Measurements from ENCODE around the gene SRPK1.
"Not testable (repeated sequence)": the region's sequence is repeated elsewhere in the genome, so short reads cannot be mapped to it uniquely, and the experiment has no call there.

Gene SRPK1

GRCh38 chr6:35920793-35921732, at the start of gene SRPK1:
Gene SRPK1, minus strand, starts transcription at chr6:35921098. Its CDS starts 42 bp downstream, at chr6:35921056.
- DNase-seq = peak; percentile 89

GRCh38 chr6:35970181-35970580, 49.3 kb upstream of the SRPK1 start:
- no peak for DNase-seq

- DNase-seq = no peak
These were observed 48.7 kb upstream of the SRPK1 start for GRCh38 chr6:35969646-35970045.

GRCh38 chr6:35968821-35969220, 47.9 kb upstream of the SRPK1 start:
- DNase-seq = no peak

GRCh38 chr6:35967076-35967774, 46.3 kb upstream of the SRPK1 start:
- no peak for DNase-seq

- DNase-seq = no peak
These were observed 42.1 kb upstream of the SRPK1 start for GRCh38 chr6:35962779-35963560.

GRCh38 chr6:35960187-35960586, 39.3 kb upstream of the SRPK1 start:
- no peak for DNase-seq

- DNase-seq = no peak
These were observed 35.1 kb upstream of the SRPK1 start for GRCh38 chr6:35955970-35956369.

GRCh38 chr6:35955521-35955920, 34.6 kb upstream of the SRPK1 start:
- no peak for DNase-seq

- no peak for DNase-seq
These were observed 34.2 kb upstream of the SRPK1 start for GRCh38 chr6:35955071-35955470.

- no peak for DNase-seq
These were observed 33.4 kb upstream of the SRPK1 start for GRCh38 chr6:35954333-35954732.

GRCh38 chr6:35948725-35949124, 27.8 kb upstream of the SRPK1 start:
- no peak for DNase-seq

- DNase-seq = no peak
These were observed 24.7 kb upstream of the SRPK1 start for GRCh38 chr6:35945650-35946025.

GRCh38 chr6:35943390-35943789, 22.5 kb upstream of the SRPK1 start:
- no peak for DNase-seq

GRCh38 chr6:35942355-35942754, 21.5 kb upstream of the SRPK1 start:
- no peak for DNase-seq

GRCh38 chr6:35941170-35941569, 20.3 kb upstream of the SRPK1 start:
- not testable (repeated sequence) for DNase-seq

GRCh38 chr6:35940014-35940413, 19.1 kb upstream of the SRPK1 start:
- not testable (repeated sequence) for DNase-seq

- not testable (repeated sequence) for DNase-seq
These were observed 18.4 kb upstream of the SRPK1 start for GRCh38 chr6:35939259-35939658.

- DNase-seq = no peak
These were observed 15.9 kb upstream of the SRPK1 start for GRCh38 chr6:35936681-35937359.

GRCh38 chr6:35935469-35935868, 14.6 kb upstream of the SRPK1 start:
- no peak for DNase-seq

GRCh38 chr6:35933844-35934243, 12.9 kb upstream of the SRPK1 start:
- no peak for DNase-seq

- DNase-seq = not testable (repeated sequence)
These were observed 11.0 kb upstream of the SRPK1 start for GRCh38 chr6:35931873-35932272.

- no peak for DNase-seq
These were observed 10.2 kb upstream of the SRPK1 start for GRCh38 chr6:35931120-35931561.

Measured in stimulated activated CD4-positive, alpha-beta T cell treated with anti-CD3 and anti-CD28 coated beads, Interleukin-12 subunit alpha, Interleukin-12 subunit beta, amount 100 ng/mL, for 4 hours (primary cell).